GM13977 (cell line): ENCODE data around the gene UPB1.

Experiments used
- DNase-seq: peaks from one replicate; pipeline ENCODE4 v3.0.0; 2012; ENCODE audit warnings: low spot score
- CTCF ChIP-seq: IDR thresholded peaks from 2 replicates; pipeline ENCODE4 v1.5.1; 2012; ENCODE audit warnings: mild to moderate bottlenecking, control low read depth; ENCODE audit not compliant: insufficient read depth; ENCODE audit errors: extremely low read depth, missing control alignments
- in situ Hi-C: fragments of 300-500 bp; cut with MboI; formaldehyde crosslinking; loops from one replicate; pipeline ENCODE4 v1.12.0; 2022; ENCODE audit warnings: low sequenced_read_pairs, low pct_unique_long_range_greater_than_20kb, mixed read lengths, inconsistent platforms; ENCODE audit not compliant: unreplicated experiment

The UPB1 gene

GRCh38 chr22:24555165-24556039, 60.3 kb downstream of the UPB1 start, which contains the start of gene SNRPD3:
Gene SNRPD3 (plus strand): TSS chr22:24555999. CDS start chr22:24557675, 1,676 bp downstream.
- in situ Hi-C loops = no loop called here
- TF ChIP-seq CTCF = no peak
- DNase-seq = peak; percentile 99

GRCh38 chr22:24559471-24559870, 64.3 kb downstream of the UPB1 start:
- no peak for DNase-seq
- TF ChIP-seq CTCF = no peak
- in situ Hi-C loops = no loop called here

GRCh38 chr22:24563246-24563645, 68.1 kb downstream of the UPB1 start:
- TF ChIP-seq CTCF = no peak
- no peak for DNase-seq
- in situ Hi-C loops = no loop called here

- in situ Hi-C loops = no loop called here
- TF ChIP-seq CTCF = no peak
- DNase-seq = no peak
Measured at GRCh38 chr22:24564376-24565058, 69.4 kb downstream of the UPB1 start.

- in situ Hi-C loops = no loop called here
- DNase-seq = no peak
- TF ChIP-seq CTCF = no peak
Measured at GRCh38 chr22:24565077-24565476, 69.9 kb downstream of the UPB1 start.

- in situ Hi-C loops = no loop called here
- TF ChIP-seq CTCF = no peak
- DNase-seq = no peak
Measured at GRCh38 chr22:24566899-24567511, 71.9 kb downstream of the UPB1 start.
